Suppressor macrophage (primary cell): ENCODE measurements around the gene DEPDC1B.
A peak's percentile ranks its signal among the peaks of the same experiment; 100 is the strongest.
"Not testable (repeated sequence)": the region's sequence is repeated elsewhere in the genome, so short reads cannot be mapped to it uniquely, and the experiment has no call there.

Experiments used
- DNase-seq, 4 experiments: peaks; one replicate each; pipeline ENCODE4 v3.0.0-alpha.2; 2020 to 2022

Gene DEPDC1B

GRCh38 chr5:60648175-60648574 is 51.8 kb downstream of the DEPDC1B start:
- DNase-seq = no peak

- DNase-seq = no peak
Measured at GRCh38 chr5:60640901-60641300, 59.1 kb downstream of the DEPDC1B start.

- DNase-seq = no peak
Measured at GRCh38 chr5:60639544-60639943, 60.4 kb downstream of the DEPDC1B start.

GRCh38 chr5:60638300-60638699 is 61.7 kb downstream of the DEPDC1B start:
- no peak for DNase-seq

- no peak for DNase-seq
Measured at GRCh38 chr5:60636644-60637043, 63.3 kb downstream of the DEPDC1B start.

- DNase-seq = no peak
Measured at GRCh38 chr5:60636001-60636400, 64.0 kb downstream of the DEPDC1B start.

GRCh38 chr5:60634051-60634450 is 65.9 kb downstream of the DEPDC1B start:
- DNase-seq = peak; percentile 31 to 62 (median 46)

GRCh38 chr5:60633341-60633740 is 66.6 kb downstream of the DEPDC1B start:
- DNase-seq = peak in 1 of 4 experiments; percentile 6

- DNase-seq = no peak
Measured at GRCh38 chr5:60632153-60632552, 67.8 kb downstream of the DEPDC1B start.

GRCh38 chr5:60630836-60631235 is 69.1 kb downstream of the DEPDC1B start:
- no peak for DNase-seq

GRCh38 chr5:60630179-60630578 is 69.8 kb downstream of the DEPDC1B start:
- no peak for DNase-seq

- not testable (repeated sequence) for DNase-seq
Measured at GRCh38 chr5:60624875-60625274, 75.1 kb downstream of the DEPDC1B start.

- DNase-seq = not testable (repeated sequence)
Measured at GRCh38 chr5:60620752-60621151, 79.2 kb downstream of the DEPDC1B start.

- no peak for DNase-seq
Measured at GRCh38 chr5:60613826-60614225, 86.1 kb downstream of the DEPDC1B start.

GRCh38 chr5:60611099-60611740 is 88.7 kb downstream of the DEPDC1B start:
- no peak for DNase-seq

GRCh38 chr5:60604771-60605170 is 95.2 kb downstream of the DEPDC1B start:
- no peak for DNase-seq

GRCh38 chr5:60598424-60598823 is 101.5 kb downstream of the DEPDC1B start:
- no peak for DNase-seq

GRCh38 chr5:60597572-60598320 is 102.2 kb downstream of the DEPDC1B start:
- DNase-seq = peak; percentile 44 to 63 (median 56)

GRCh38 chr5:60594715-60595477 is 105.1 kb downstream of the DEPDC1B start:
- peak in 1 of 4 experiments; percentile 17 for DNase-seq

GRCh38 chr5:60590172-60590571 is 109.8 kb downstream of the DEPDC1B start:
- DNase-seq = no peak

- DNase-seq = not testable (repeated sequence)
Measured at GRCh38 chr5:60587312-60587711, 112.7 kb downstream of the DEPDC1B start.

GRCh38 chr5:60586307-60586901 is 113.6 kb downstream of the DEPDC1B start:
- peak; percentile 15 to 73 (median 53) for DNase-seq

GRCh38 chr5:60585618-60586017 is 114.3 kb downstream of the DEPDC1B start:
- no peak for DNase-seq
